ENCODE measurements around the gene DMTF1.

DNA sequence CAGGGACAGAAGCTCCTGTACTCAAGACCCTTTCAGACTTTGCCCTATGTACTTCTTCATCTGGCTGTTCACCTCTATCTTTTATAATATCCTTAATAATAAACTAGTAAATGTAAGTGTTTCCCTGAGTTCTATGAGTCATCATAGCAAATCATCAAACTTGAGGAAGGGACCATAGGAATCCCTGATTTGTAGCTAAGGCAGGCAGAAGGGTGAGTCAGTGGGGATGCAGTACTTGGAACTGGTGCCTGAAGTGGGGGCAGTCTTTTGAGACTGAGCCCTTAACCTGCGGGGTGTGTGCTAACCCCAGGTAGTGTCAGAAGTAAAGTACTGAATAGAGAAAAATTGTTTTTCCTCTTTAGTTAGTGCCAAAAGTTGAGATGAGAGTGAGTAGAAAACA, 73.4 kb downstream of the DMTF1 start:
- TF ChIP-seq, protein P1, sequence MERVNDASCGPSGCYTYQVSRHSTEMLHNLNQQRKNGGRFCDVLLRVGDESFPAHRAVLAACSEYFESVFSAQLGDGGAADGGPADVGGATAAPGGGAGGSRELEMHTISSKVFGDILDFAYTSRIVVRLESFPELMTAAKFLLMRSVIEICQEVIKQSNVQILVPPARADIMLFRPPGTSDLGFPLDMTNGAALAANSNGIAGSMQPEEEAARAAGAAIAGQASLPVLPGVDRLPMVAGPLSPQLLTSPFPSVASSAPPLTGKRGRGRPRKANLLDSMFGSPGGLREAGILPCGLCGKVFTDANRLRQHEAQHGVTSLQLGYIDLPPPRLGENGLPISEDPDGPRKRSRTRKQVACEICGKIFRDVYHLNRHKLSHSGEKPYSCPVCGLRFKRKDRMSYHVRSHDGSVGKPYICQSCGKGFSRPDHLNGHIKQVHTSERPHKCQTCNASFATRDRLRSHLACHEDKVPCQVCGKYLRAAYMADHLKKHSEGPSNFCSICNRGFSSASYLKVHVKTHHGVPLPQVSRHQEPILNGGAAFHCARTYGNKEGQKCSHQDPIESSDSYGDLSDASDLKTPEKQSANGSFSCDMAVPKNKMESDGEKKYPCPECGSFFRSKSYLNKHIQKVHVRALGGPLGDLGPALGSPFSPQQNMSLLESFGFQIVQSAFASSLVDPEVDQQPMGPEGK (CRISPR knock-in tag; IDR thresholded peaks at IDR 0.05; ENCODE audit: borderline replicate concordance) = no peak
- TF ChIP-seq ZNF565 (CRISPR knock-in tag; conservative IDR thresholded peaks at IDR 0.05; ENCODE audit: low read depth) = no peak
- TF ChIP-seq ZFP30 (CRISPR knock-in tag; IDR thresholded peaks at IDR 0.05) = no peak
- no peak for TF ChIP-seq ARNTL (CRISPR knock-in tag; IDR thresholded peaks at IDR 0.05; ENCODE audit: borderline replicate concordance, low read depth)
- TF ChIP-seq ZC3H10 (CRISPR knock-in tag; IDR thresholded peaks at IDR 0.05) = no peak
- no peak for TF ChIP-seq TOX (CRISPR knock-in tag; IDR thresholded peaks at IDR 0.05; ENCODE audit: borderline replicate concordance)
- TF ChIP-seq ZFP3 (CRISPR knock-in tag; IDR thresholded peaks at IDR 0.05) = no peak
- TF ChIP-seq CSDC2 (CRISPR knock-in tag; IDR thresholded peaks at IDR 0.05) = no peak
- no peak for TF ChIP-seq GLIS3 (CRISPR knock-in tag; IDR thresholded peaks at IDR 0.05)
- TF ChIP-seq TCF4 (CRISPR knock-in tag; IDR thresholded peaks at IDR 0.05; ENCODE audit: borderline replicate concordance) = no peak

Measured in SK-N-SH treated with all-trans-retinoic acid at 6 μM for 48 hours (cell line).